Measurements from ENCODE around the gene HOXD4. TPM values are rescaled to one million over a fixed set of nuclear protein-coding genes. Genes with fewer than 3 reads are reported as not detected.

HOXD4 gene
- total and polyA plus RNA-seq, 3 experiments from 2014 or later = not detected

DNA sequence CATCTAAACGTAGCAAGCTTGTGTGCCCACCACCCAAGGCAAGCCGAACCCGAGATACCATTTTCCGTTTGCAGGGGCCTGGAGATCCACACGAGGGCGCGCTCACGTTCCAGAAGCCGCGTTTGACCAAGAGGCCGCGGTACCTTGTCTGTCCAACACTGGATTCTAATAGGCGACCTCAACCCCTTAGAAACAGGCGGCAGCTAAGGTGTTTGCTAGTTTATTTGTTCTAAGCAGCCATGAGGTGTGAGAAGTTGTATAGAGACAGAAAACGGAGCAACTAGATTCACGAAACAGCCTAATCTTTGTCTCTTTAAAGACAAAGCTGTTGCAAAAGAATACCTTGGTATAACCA is 40.1 kb upstream of the HOXD4 start:
- H3K27ac Mint-ChIP-seq = peak overlapping the region in 2 of 8 donors; percentile 26 to 84
- POLR2A ChIA-PET = no interaction called here

DNA sequence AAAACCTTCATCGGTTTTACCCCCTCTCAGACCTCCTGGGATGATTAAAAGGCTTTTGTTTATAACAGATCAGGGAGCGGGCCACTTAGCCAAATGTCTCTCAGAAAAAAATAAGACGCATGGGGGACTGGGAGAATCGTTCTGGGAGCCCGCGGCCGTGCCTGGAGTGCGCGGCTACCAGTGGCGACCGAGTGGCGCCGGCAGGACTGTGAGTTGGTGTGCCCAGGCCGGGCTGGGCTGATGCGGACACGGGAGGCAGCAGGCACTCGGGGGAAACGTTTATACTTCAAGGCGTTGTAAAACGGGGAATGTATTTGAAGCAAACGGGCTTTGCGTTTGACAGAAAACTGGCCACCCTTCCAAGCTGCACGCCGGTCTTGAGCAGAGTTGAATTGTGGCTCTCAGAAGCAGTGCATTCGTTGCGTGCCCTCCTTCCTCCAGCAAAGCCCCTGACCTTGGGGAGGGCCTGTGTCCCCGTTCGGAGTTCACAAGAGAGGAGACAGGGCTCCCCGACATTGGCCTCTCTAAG is 39.4 kb upstream of the HOXD4 start:
- Histone ChIP-seq H3K4me1 (ENCODE audit: insufficient read depth, low read length) (no peaks in the 10 kb centered on the region), H3K4me3 (ENCODE audit: low read length) (no peak overlapping the region), H3K27ac (ENCODE audit: low read depth, low read length) (no peak overlapping the region), H3K27me3 (ENCODE audit: insufficient read depth, low read length, poor library complexity, severe bottlenecking) (peaks cover 83% of the 10 kb centered on the region), H3K9me3 (ENCODE audit: low read length) (no peaks in the 10 kb centered on the region), H3K36me3 (ENCODE audit: insufficient read depth, low read length) (no peaks in the 10 kb centered on the region)
- no peak for DNase-seq
- Mint-ChIP-seq H3K9me3 (peaks cover 0 to 28% (median 8%) of the 10 kb centered on the region in 5 donors), H3K4me1 (peaks cover 9 to 19% (median 15%) of the 10 kb centered on the region in 3 donors), H3K27me3 (peaks cover 87 to 89% of the 10 kb centered on the region in 2 donors), H3K36me3 (no peaks in the 10 kb centered on the region), H3K4me3 (peak overlapping the region in 2 of 7 donors; percentile 8 to 27), H3K27ac (peak overlapping the region in 4 of 8 donors; percentile 7 to 84 (median 60))
- CTCF ChIA-PET = interaction anchor here (1.0 to 1.7 kb wide), 3 partner anchors 14 to 19 kb away, joined by 3 to 4 read pairs (median 3); no protein-coding TSS in a partner anchor
- POLR2A ChIA-PET = no interaction called here

More for the DNA sequence above, 40.1 kb upstream of the HOXD4 start:
- Histone ChIP-seq H3K27ac (ENCODE audit: low read depth, low read length) (no peak overlapping the region), H3K27me3 (ENCODE audit: insufficient read depth, low read length, poor library complexity, severe bottlenecking) (peaks cover 81% of the 10 kb centered on the region), H3K4me3 (ENCODE audit: low read length) (no peak overlapping the region), H3K9me3 (ENCODE audit: low read length) (no peaks in the 10 kb centered on the region), H3K4me1 (ENCODE audit: insufficient read depth, low read length) (no peaks in the 10 kb centered on the region), H3K36me3 (ENCODE audit: insufficient read depth, low read length) (no peaks in the 10 kb centered on the region)
- CTCF ChIA-PET = interaction anchor here (1.0 to 2.1 kb wide), 4 partner anchors 9 to 19 kb away, joined by 3 to 9 read pairs (median 4); no protein-coding TSS in a partner anchor
- no peak for DNase-seq
- H3K4me3 Mint-ChIP-seq = peak overlapping the region in 1 of 7 donors; percentile 29
- peaks cover 11 to 21% (median 18%) of the 10 kb centered on the region in 3 donors for H3K4me1 Mint-ChIP-seq
- no peaks in the 10 kb centered on the region for H3K36me3 Mint-ChIP-seq
- peaks cover 0 to 28% (median 8%) of the 10 kb centered on the region in 5 donors for H3K9me3 Mint-ChIP-seq
- peaks cover 83 to 86% of the 10 kb centered on the region in 2 donors for H3K27me3 Mint-ChIP-seq

DNA sequence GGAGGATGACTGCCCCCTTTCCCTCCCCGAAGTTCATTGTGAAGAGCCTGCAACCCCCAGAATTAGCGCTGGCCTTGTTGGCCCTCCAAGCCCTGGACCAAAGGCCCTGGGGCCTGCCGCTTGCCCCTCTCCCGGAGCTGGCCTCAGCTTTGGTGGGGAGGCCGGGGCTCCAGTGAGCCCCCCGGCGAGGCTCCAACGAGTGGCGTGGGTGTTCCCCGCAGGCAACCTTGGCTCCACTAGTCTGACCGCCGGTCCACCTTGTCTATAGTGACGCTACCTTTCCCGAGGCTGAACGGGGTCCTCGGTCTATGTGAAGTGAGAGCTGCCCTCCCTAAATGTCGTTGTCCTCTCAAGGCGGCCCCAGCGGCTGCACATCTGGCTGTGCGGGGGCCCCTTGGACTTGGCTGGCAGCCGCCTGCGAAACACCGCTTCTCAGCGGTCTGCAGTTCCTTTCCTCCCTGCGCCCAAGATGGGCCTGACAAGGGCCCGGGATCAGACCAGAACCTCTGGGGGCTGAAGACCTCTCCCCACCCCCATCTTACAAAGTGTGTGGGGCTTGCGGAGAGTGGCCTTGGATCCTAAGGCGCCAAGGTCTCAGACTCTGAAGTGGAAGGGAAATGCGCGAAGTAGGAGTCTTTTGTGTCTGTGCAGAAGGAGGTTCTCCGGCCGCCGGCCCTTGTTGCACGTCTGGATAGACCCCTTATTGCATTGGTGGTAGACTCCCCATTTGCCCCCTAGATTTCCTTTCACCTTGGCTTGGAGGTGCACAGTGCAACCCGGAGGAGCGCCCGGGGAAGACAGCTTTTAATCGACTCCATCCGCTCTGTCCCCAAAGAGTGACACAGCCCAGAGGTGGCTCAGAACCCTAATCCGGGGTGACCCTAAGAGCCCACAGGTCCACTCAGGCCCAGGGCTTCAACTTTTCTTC is 38.7 kb upstream of the HOXD4 start:
- POLR2A ChIA-PET = no interaction called here
- Histone ChIP-seq H3K27ac (ENCODE audit: low read depth, low read length) (no peak overlapping the region), H3K4me3 (ENCODE audit: low read length) (no peak overlapping the region), H3K36me3 (ENCODE audit: insufficient read depth, low read length) (no peaks in the 10 kb centered on the region), H3K27me3 (ENCODE audit: insufficient read depth, low read length, poor library complexity, severe bottlenecking) (peaks cover 90% of the 10 kb centered on the region), H3K9me3 (ENCODE audit: low read length) (no peaks in the 10 kb centered on the region), H3K4me1 (ENCODE audit: insufficient read depth, low read length) (no peaks in the 10 kb centered on the region)
- no peak for DNase-seq
- CTCF ChIA-PET = interaction anchor here (1.0 kb wide), 1 partner anchor 15 kb away, joined by 3 read pairs; no protein-coding TSS in a partner anchor
- Mint-ChIP-seq H3K36me3 (no peaks in the 10 kb centered on the region), H3K4me3 (peak overlapping the region in 3 of 7 donors; percentile 5 to 46 (median 40)), H3K27me3 (peaks cover 89 to 92% of the 10 kb centered on the region in 2 donors), H3K27ac (peak overlapping the region in 2 of 8 donors; percentile 7 to 62), H3K4me1 (peaks cover 6 to 19% (median 12%) of the 10 kb centered on the region in 3 donors), H3K9me3 (peaks cover 0 to 29% (median 6%) of the 10 kb centered on the region in 5 donors)

DNA sequence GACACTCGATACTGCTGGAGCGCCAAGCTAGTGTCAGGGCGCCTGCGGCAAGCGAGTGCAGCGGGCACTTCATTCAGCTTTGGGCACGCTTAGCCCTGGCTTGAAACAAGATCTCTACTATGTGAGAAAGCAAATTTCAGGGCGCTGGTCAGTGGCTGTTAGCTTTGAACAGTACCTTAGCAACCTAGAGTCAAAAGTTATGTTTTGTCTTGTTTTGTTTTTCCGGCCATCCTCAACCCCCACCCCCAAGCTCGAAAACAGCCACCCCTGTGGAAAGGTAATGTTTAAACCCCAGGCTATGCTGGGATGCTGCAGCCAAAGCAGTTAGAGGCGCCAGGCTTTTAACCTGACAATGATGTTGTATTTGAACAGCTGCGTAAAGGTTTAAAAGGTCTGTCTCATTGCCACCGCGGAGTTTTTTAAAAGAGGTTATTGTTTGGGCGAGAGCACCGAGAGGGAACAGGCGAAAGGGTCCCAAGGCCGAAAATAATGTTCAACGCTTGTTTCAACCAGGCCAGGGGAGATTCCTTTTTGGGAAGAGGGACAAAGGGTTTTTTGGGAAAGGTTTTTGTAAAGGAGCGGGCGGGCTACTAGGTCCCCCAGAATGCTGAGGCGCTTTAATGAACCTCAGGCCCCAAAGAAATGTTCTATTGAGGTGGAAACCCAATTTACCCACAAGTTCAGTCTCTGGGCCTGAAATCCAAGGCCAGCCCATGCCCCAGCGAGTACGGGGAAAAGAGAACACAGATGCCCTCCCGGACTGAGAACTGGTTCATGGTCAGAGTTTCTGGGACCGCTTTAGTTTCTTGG is 37.0 kb upstream of the HOXD4 start:
- Histone ChIP-seq H3K36me3 (ENCODE audit: insufficient read depth, low read length) (no peaks in the 10 kb centered on the region), H3K4me1 (ENCODE audit: insufficient read depth, low read length) (no peaks in the 10 kb centered on the region), H3K27ac (ENCODE audit: low read depth, low read length) (no peak overlapping the region), H3K4me3 (ENCODE audit: low read length) (no peak overlapping the region), H3K9me3 (ENCODE audit: low read length) (no peaks in the 10 kb centered on the region), H3K27me3 (ENCODE audit: insufficient read depth, low read length, poor library complexity, severe bottlenecking) (peaks cover 97% of the 10 kb centered on the region)
- peak overlapping the region in 1 of 8 donors; percentile 40 for H3K27ac Mint-ChIP-seq
- H3K36me3 Mint-ChIP-seq = peaks cover 0 to 3% (median 0%) of the 10 kb centered on the region in 3 donors
- peaks cover 6 to 18% (median 7%) of the 10 kb centered on the region in 3 donors for H3K4me1 Mint-ChIP-seq
- ChIA-PET POLR2A (no interaction called here), CTCF (interaction anchor here (0.8 to 1.4 kb wide), 3 partner anchors 13 to 26 kb away, joined by 3 to 5 read pairs (median 4); no protein-coding TSS in a partner anchor)
- DNase-seq = no peak
- H3K27me3 Mint-ChIP-seq = peaks cover 94 to 95% of the 10 kb centered on the region in 2 donors
- H3K4me3 Mint-ChIP-seq = no peak overlapping the region
- H3K9me3 Mint-ChIP-seq = peaks cover 0 to 32% (median 10%) of the 10 kb centered on the region in 5 donors

DNA sequence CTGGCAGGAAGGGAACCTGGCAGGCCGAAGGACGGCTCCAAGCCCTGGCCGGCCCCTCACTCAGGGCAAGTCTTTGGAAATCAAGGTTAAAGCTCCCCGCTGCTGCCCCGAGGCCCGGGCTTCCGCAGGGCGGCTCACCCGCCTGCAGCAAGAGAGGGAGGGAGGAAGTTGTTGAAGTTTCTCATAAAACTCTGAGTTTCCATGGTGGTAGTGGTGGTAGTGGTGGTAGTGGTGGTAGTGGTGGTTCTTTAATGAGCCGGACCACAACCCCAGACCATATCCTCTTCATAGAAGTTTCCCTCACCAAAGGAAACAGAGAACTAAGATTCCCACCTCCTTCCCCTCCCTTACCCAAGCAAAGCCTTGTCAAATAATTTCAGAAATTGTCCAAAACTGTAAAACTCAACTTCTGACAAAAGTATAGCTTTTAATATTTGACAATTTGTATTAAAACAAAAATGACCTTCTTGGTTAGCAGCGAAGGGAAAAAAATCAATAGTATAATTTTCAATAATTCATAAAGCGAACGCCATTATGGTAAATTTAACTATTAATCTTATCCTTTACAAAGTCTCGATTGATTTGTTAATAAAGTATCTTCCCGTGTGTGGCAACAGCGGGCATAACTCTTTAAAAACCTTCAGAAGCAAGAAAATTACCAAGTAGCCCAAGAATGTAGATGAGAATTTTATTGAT is 36.3 kb upstream of the HOXD4 start:
- H3K9me3 ChIP-seq (ENCODE audit: low read length) = no peaks in the 10 kb centered on the region
- Mint-ChIP-seq H3K27me3 (peaks cover 93 to 95% of the 10 kb centered on the region in 2 donors), H3K9me3 (peaks cover 0 to 28% (median 10%) of the 10 kb centered on the region in 5 donors), H3K4me3 (no peak overlapping the region), H3K4me1 (peaks cover 2 to 15% (median 4%) of the 10 kb centered on the region in 3 donors), H3K27ac (peak overlapping the region in 1 of 8 donors; percentile 30), H3K36me3 (peaks cover 0 to 3% (median 0%) of the 10 kb centered on the region in 3 donors)
- no peaks in the 10 kb centered on the region for H3K4me1 ChIP-seq (ENCODE audit: insufficient read depth, low read length)
- ChIA-PET CTCF (interaction anchor here (0.9 to 1.4 kb wide), 2 partner anchors 12 to 19 kb away, joined by 4 to 5 read pairs; no protein-coding TSS in a partner anchor), POLR2A (no interaction called here)
- H3K27ac ChIP-seq (ENCODE audit: low read depth, low read length) = no peak overlapping the region
- DNase-seq = no peak
- no peaks in the 10 kb centered on the region for H3K36me3 ChIP-seq (ENCODE audit: insufficient read depth, low read length)
- H3K27me3 ChIP-seq (ENCODE audit: insufficient read depth, low read length, poor library complexity, severe bottlenecking) = peaks cover 97% of the 10 kb centered on the region
- no peak overlapping the region for H3K4me3 ChIP-seq (ENCODE audit: low read length)

DNA sequence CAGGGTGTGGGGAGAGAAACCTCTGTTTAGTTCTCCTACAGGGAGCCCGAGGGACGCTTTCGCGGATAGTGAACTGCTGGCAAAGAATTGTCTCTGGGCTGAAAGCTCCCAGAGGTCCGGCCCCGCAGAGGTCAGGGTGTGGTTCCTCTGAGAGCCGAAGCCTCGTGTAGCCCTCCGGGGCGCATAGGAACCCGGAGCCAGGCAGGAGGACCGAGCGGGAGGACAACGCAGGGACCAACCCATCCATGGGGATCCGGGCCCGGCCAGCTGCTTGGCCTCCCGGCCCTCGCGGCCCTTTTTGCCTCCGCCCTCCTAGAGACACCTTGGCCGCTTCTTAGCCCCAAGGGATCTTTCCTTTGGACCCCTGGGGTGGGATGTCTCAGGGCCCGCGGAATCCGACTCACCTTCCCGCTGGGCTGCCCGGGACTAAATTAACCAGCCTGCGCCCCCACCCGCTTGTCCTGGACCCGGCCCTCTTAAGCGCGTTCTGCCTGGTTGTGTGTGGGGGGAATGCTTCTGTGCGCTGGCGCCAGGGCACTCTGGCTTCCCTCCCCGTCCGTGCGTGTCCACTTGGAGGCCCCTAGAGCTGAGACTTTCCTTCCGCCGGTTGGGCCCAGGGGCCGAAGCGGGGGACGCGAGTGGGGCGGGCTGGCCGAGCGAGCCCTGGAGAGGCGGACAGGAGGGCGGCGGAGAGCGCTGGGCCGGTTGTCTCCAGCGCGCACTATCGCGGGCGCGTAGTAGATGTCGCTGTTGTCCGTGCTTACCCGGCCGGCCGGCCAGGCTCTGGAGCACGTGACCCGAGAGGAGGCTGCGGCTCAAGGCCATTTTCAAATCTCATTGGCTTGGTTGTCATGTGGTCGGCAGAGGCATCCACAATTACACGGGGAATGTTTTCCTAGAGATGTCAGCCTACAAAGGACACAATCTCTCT is 35.2 kb upstream of the HOXD4 start, which contains the start of gene HOXD10:
Gene HOXD10 (plus strand): TSS at position 896 of the 931 bp plus-strand sequence. CDS start 56 bp downstream, outside the sequence.
- DNase-seq = no peak
- Histone ChIP-seq H3K4me1 (ENCODE audit: insufficient read depth, low read length) (no peaks in the 10 kb centered on the region), H3K36me3 (ENCODE audit: insufficient read depth, low read length) (no peaks in the 10 kb centered on the region), H3K9me3 (ENCODE audit: low read length) (no peaks in the 10 kb centered on the region), H3K4me3 (ENCODE audit: low read length) (no peak within 1 kb of the TSS), H3K27me3 (ENCODE audit: insufficient read depth, low read length, poor library complexity, severe bottlenecking) (peaks cover 97% of the 10 kb centered on the region), H3K27ac (ENCODE audit: low read depth, low read length) (no peak within 1 kb of the TSS)
- Mint-ChIP-seq H3K36me3 (peaks cover 0 to 3% (median 0%) of the 10 kb centered on the region in 3 donors), H3K27me3 (peaks cover 93 to 95% of the 10 kb centered on the region in 2 donors), H3K9me3 (peaks cover 0 to 22% (median 8%) of the 10 kb centered on the region in 5 donors), H3K4me1 (peaks cover 2 to 13% (median 4%) of the 10 kb centered on the region in 3 donors), H3K4me3 (peak within 1 kb of the TSS in 1 of 7 donors; percentile 57), H3K27ac (peak within 1 kb of the TSS in 3 of 8 donors; percentile 19 to 86 (median 74))
- ChIA-PET POLR2A (no interaction called here), CTCF (no interaction called here)
